HT-29 (cell line): ENCODE measurements around the gene FZD7. TPM values are rescaled to one million over a fixed set of nuclear protein-coding genes. Genes with fewer than 3 reads are reported as not detected.
A peak's percentile ranks its signal among the peaks of the same experiment; 100 is the strongest.

Source experiments
- DNase-seq: peaks from one replicate; pipeline ENCODE4 v3.0.0-alpha.2; 2015; ENCODE audit warnings: low spot score
- total RNA-seq: library from RNA; depleted of rRNA; stranded (reverse); fragments of >200 nt; shearing (Covaris generic); gene quantifications from 2 replicates; pipeline ENCODE4 v1.2.3, GENCODE V29; 2014

The FZD7 gene
- total RNA-seq, 1 experiment from 2014 or later, result 18.2 TPM

GRCh38 chr2:202014318-202014717, 19.3 kb upstream of the FZD7 start:
- no peak for DNase-seq

- no peak for DNase-seq
These were observed 18.9 kb upstream of the FZD7 start for GRCh38 chr2:202014759-202015211.

- DNase-seq, result no peak
These were observed 18.2 kb upstream of the FZD7 start for GRCh38 chr2:202015471-202015870.

- DNase-seq, result no peak
These were observed 17.0 kb upstream of the FZD7 start for GRCh38 chr2:202016579-202017227.

GRCh38 chr2:202017940-202018339, 15.7 kb upstream of the FZD7 start:
- no peak for DNase-seq

GRCh38 chr2:202018950-202019349, 14.7 kb upstream of the FZD7 start:
- no peak for DNase-seq

- no peak for DNase-seq
These were observed 13.8 kb upstream of the FZD7 start for GRCh38 chr2:202019689-202020450.

- DNase-seq, result no peak
These were observed 10.9 kb upstream of the FZD7 start for GRCh38 chr2:202022755-202023154.

GRCh38 chr2:202023198-202023903, 10.3 kb upstream of the FZD7 start:
- no peak for DNase-seq

GRCh38 chr2:202023904-202024266, 9.8 kb upstream of the FZD7 start:
- DNase-seq, result no peak

- no peak for DNase-seq
These were observed 8.8 kb upstream of the FZD7 start for GRCh38 chr2:202024871-202025270.

- DNase-seq, result no peak
These were observed 7.8 kb upstream of the FZD7 start for GRCh38 chr2:202025816-202026215.

GRCh38 chr2:202026507-202026906, 7.1 kb upstream of the FZD7 start:
- no peak for DNase-seq

- DNase-seq, result no peak
These were observed 3.0 kb upstream of the FZD7 start for GRCh38 chr2:202030691-202031090.

- no peak for DNase-seq
These were observed 2.3 kb upstream of the FZD7 start for GRCh38 chr2:202031246-202031951.

GRCh38 chr2:202032846-202033316, 774 bp upstream of the FZD7 start:
- peak; percentile 66 for DNase-seq

- DNase-seq, result peak; percentile 40
These were observed 814 bp downstream of the FZD7 start for GRCh38 chr2:202034249-202035088.

GRCh38 chr2:202035089-202035940, 1.7 kb downstream of the FZD7 start:
- no peak for DNase-seq

GRCh38 chr2:202035941-202036372, 2.3 kb downstream of the FZD7 start:
- no peak for DNase-seq

- no peak for DNase-seq
These were observed 3.0 kb downstream of the FZD7 start for GRCh38 chr2:202036601-202037037.
